Measurements from ENCODE around the gene WDR54. TPM values are rescaled to one million over a fixed set of nuclear protein-coding genes. Genes with fewer than 3 reads are reported as not detected.
A peak's percentile ranks its signal among the peaks of the same experiment; 100 is the strongest.
"Not testable (repeated sequence)": the region's sequence is repeated elsewhere in the genome, so short reads cannot be mapped to it uniquely, and the experiment has no call there.

Gene WDR54
- total RNA-seq, 4 donors from 2014 or later: 1.2 to 2.5 (median 2.3) TPM; not detected in 1

DNA sequence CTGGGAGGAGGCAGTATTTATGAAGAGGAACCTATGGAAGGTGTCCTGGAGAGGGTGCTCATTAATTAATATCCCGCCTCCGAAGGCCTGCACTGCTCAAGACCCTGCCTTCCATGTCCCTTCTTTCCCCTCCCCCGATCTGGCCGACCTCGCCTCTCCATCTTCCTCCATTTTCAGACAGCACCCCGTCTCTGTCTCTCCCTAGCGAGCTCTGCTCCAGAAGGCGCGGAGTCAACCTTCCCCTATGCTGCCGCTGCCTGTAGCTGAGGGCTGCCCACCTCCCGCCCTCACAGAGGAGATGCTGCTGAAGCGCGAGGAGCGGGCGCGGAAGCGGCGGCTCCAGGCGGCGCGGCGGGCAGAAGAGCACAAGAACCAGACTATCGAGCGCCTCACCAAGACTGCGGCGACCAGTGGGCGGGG is 35.6 kb downstream of the WDR54 start:
- Histone ChIP-seq H3K27me3 (no peaks in the 10 kb centered on the region), H3K4me3 (peak overlapping the region; percentile 67 to 88 (median 76)), H3K27ac (peak overlapping the region; percentile 98 to 99 (median 98)), H3K36me3 (peaks cover 0 to 13% (median 0%) of the 10 kb centered on the region in 3 donors), H3K9me3 (no peaks in the 10 kb centered on the region), H3K4me1 (peaks cover 6 to 33% (median 12%) of the 10 kb centered on the region in 4 donors)
- no peak for TF ChIP-seq POLR2A (IDR thresholded peaks at IDR 0.05)
- DNase-seq: no peak

GRCh38 chr2:74457549-74458131 is 36.1 kb downstream of the WDR54 start:
- Histone ChIP-seq H3K36me3 (peaks cover 0 to 18% (median 0%) of the 10 kb centered on the region in 3 donors), H3K4me3 (peak overlapping the region; percentile 67 to 88 (median 76)), H3K27ac (peak overlapping the region; percentile 98 to 99 (median 98)), H3K27me3 (no peaks in the 10 kb centered on the region), H3K9me3 (no peaks in the 10 kb centered on the region), H3K4me1 (peaks cover 6 to 38% (median 12%) of the 10 kb centered on the region in 4 donors)
- DNase-seq: peak; percentile 87 to 93 (median 88)
- peak; percentile 52 to 84 for TF ChIP-seq POLR2A (IDR thresholded peaks at IDR 0.05)
- TF ChIP-seq, protein P1, sequence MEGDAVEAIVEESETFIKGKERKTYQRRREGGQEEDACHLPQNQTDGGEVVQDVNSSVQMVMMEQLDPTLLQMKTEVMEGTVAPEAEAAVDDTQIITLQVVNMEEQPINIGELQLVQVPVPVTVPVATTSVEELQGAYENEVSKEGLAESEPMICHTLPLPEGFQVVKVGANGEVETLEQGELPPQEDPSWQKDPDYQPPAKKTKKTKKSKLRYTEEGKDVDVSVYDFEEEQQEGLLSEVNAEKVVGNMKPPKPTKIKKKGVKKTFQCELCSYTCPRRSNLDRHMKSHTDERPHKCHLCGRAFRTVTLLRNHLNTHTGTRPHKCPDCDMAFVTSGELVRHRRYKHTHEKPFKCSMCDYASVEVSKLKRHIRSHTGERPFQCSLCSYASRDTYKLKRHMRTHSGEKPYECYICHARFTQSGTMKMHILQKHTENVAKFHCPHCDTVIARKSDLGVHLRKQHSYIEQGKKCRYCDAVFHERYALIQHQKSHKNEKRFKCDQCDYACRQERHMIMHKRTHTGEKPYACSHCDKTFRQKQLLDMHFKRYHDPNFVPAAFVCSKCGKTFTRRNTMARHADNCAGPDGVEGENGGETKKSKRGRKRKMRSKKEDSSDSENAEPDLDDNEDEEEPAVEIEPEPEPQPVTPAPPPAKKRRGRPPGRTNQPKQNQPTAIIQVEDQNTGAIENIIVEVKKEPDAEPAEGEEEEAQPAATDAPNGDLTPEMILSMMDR (IDR thresholded peaks at IDR 0.05): peak in 1 of 6 experiments; percentile 11

DNA sequence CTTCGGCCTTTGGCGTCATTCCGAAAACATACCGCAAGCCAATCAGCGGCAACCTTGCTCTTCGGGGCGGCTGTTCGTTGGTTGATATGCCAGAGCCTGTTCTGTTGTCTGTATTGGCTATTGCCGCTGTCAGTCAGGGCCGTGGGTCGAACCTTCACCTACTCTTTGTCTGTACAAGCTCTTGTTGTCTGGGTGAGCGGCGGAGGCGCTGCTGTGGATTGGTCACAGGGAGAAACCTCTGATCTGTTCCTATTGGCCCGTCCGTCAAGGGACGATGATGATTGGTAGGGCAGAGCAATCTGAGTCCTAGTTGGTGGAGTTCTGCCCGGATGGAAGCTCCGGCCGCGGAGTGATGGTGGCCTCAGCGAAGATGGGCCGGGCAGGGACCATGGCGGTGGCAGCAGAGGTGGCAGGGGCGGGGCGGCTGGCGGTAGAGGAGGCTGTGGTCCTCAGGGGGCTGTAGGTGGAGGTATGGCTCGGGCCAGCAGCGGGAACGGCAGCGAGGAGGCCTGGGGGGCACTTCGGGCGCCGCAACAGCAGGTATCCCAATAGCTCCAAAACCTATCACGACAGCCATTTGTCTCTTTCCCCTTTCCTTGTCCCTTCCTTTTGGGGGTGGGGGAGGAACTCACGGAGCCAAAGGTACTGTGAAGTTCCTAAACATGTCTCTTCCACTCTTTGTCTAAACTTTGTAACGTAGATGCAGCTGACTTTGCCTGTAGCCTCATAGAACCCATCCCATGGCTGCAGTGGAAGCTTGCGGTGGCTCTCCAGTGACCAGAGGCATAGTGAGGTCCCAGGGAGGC is 36.8 kb downstream of the WDR54 start, which contains the start of gene WBP1:
WBP1 (plus strand) TSS at position 307 of the 806 bp plus-strand sequence; CDS start at position 472, 165 bp downstream.
- H3K27me3 ChIP-seq: no peaks in the 10 kb centered on the region
- peak within 1 kb of the TSS; percentile 67 to 88 (median 78) for H3K4me3 ChIP-seq
- H3K4me1 ChIP-seq: peaks cover 6 to 44% (median 12%) of the 10 kb centered on the region in 4 donors
- TF ChIP-seq, protein P1 (IDR thresholded peaks at IDR 0.05): no peak
- TF ChIP-seq POLR2A (IDR thresholded peaks at IDR 0.05): peak; percentile 59 to 61
- no peaks in the 10 kb centered on the region for H3K9me3 ChIP-seq
- DNase-seq: peak; percentile 99 to 100 (median 100)
- peaks cover 0 to 24% (median 0%) of the 10 kb centered on the region in 3 donors for H3K36me3 ChIP-seq
- peak within 1 kb of the TSS; percentile 98 to 99 (median 98) for H3K27ac ChIP-seq

DNA sequence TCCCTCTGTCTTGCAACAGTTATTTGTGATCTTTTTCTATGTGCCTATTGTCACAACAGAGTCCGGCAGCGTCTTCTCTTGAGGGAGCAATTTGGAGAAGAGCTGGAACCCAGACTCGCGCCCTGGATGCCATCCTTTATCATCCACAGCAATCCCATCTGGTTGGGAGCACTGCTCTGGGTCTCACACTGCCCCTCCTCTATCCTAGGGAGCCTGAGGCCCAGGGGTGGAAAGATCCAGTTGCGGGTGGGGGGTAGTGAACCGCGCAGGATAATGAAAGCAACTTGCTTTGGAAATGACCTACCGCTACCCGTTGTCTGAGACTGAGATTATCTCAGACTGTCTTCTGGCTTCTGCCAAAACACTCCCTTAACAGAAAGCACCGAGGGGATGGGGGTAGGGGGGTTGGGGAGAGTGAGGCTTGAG is 37.4 kb downstream of the WDR54 start:
- H3K27me3 ChIP-seq: no peaks in the 10 kb centered on the region
- H3K4me1 ChIP-seq: peaks cover 6 to 48% (median 14%) of the 10 kb centered on the region in 4 donors
- DNase-seq: no peak
- H3K4me3 ChIP-seq: peak overlapping the region; percentile 67 to 88 (median 78)
- peaks cover 0 to 24% (median 0%) of the 10 kb centered on the region in 3 donors for H3K36me3 ChIP-seq
- no peaks in the 10 kb centered on the region for H3K9me3 ChIP-seq
- peak overlapping the region; percentile 98 to 99 (median 98) for H3K27ac ChIP-seq
- TF ChIP-seq POLR2A (IDR thresholded peaks at IDR 0.05): no peak

GRCh38 chr2:74459503-74460118 is 38.1 kb downstream of the WDR54 start:
- Histone ChIP-seq H3K4me1 (peaks cover 6 to 55% (median 19%) of the 10 kb centered on the region in 4 donors), H3K4me3 (peak overlapping the region in 1 of 4 donors; percentile 88), H3K36me3 (peaks cover 0 to 24% (median 0%) of the 10 kb centered on the region in 3 donors)
- not testable (repeated sequence) for H3K27ac ChIP-seq, H3K9me3 ChIP-seq, DNase-seq, H3K27me3 ChIP-seq
- TF ChIP-seq POLR2A (IDR thresholded peaks at IDR 0.05): peak in 1 of 2 donors; percentile 3

DNA sequence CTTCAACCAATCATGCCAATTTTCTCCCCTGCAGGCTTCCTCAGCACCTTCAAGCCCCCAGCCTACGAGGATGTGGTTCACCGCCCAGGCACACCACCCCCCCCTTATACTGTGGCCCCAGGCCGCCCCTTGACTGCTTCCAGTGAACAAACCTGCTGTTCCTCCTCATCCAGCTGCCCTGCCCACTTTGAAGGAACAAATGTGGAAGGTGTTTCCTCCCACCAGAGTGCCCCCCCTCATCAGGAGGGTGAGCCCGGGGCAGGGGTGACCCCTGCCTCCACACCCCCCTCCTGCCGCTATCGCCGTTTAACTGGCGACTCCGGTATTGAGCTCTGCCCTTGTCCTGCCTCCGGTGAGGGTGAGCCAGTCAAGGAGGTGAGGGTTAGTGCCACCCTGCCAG is 38.7 kb downstream of the WDR54 start:
- DNase-seq, H3K27me3 ChIP-seq, H3K27ac ChIP-seq, H3K4me3 ChIP-seq, H3K9me3 ChIP-seq: not testable (repeated sequence)
- peak in 1 of 2 donors; percentile 3 for TF ChIP-seq POLR2A (IDR thresholded peaks at IDR 0.05)
- Histone ChIP-seq H3K36me3 (peaks cover 0 to 24% (median 0%) of the 10 kb centered on the region in 3 donors), H3K4me1 (peaks cover 6 to 56% (median 19%) of the 10 kb centered on the region in 4 donors)
